ENCODE data around the gene CCDC188. TPM values are rescaled to one million over a fixed set of nuclear protein-coding genes. Genes with fewer than 3 reads are reported as not detected.

Gene CCDC188
- total RNA-seq, 2 donors from 2014 or later, result 0.36 TPM; not detected in 1

GRCh38 chr22:20125201-20126174 is 25.4 kb downstream of the CCDC188 start:
- DNase-seq (ENCODE audit: low spot score) (no peak), ATAC-seq (no peak)
- H3K27ac Mint-ChIP-seq, result no peak overlapping the region
- H3K4me1 Mint-ChIP-seq (ENCODE audit: low read depth in 2 of 2), result peaks cover 17 to 25% of the 10 kb centered on the region in 2 donors
- H3K9me3 Mint-ChIP-seq, result no peaks in the 10 kb centered on the region
- no peak overlapping the region for H3K4me3 Mint-ChIP-seq
- H3K27me3 Mint-ChIP-seq, result no peaks in the 10 kb centered on the region
- no peaks in the 10 kb centered on the region for H3K36me3 Mint-ChIP-seq

GRCh38 chr22:20124083-20124787 is 26.6 kb downstream of the CCDC188 start:
- DNase-seq (ENCODE audit: low spot score) (no peak), ATAC-seq (no peak)
- Mint-ChIP-seq H3K27ac (no peak overlapping the region), H3K4me1 (ENCODE audit: low read depth in 2 of 2) (peaks cover 17 to 25% of the 10 kb centered on the region in 2 donors), H3K4me3 (no peak overlapping the region), H3K9me3 (no peaks in the 10 kb centered on the region), H3K27me3 (no peaks in the 10 kb centered on the region), H3K36me3 (no peaks in the 10 kb centered on the region)

- Mint-ChIP-seq H3K27me3 (no peaks in the 10 kb centered on the region), H3K36me3 (peaks cover 5% of the 10 kb centered on the region), H3K4me3 (no peak overlapping the region), H3K9me3 (no peaks in the 10 kb centered on the region), H3K4me1 (ENCODE audit: low read depth in 2 of 2) (peaks cover 23 to 30% of the 10 kb centered on the region in 2 donors), H3K27ac (peak overlapping the region in 1 of 2 donors; percentile 58)
- DNase-seq (ENCODE audit: low spot score) (no peak), ATAC-seq (no peak)
Observed at GRCh38 chr22:20123366-20124082, 27.3 kb downstream of the CCDC188 start.

- Mint-ChIP-seq H3K36me3 (peaks cover 6% of the 10 kb centered on the region), H3K27ac (peak overlapping the region in 1 of 2 donors; percentile 35), H3K4me1 (ENCODE audit: low read depth in 2 of 2) (peaks cover 29 to 31% of the 10 kb centered on the region in 2 donors), H3K27me3 (no peaks in the 10 kb centered on the region), H3K4me3 (peak overlapping the region; percentile 27), H3K9me3 (no peaks in the 10 kb centered on the region)
- DNase-seq (ENCODE audit: low spot score) (no peak), ATAC-seq (no peak)
Observed at GRCh38 chr22:20121856-20122415, 28.9 kb downstream of the CCDC188 start.

GRCh38 chr22:20118300-20119020 is 32.4 kb downstream of the CCDC188 start:
- no peaks in the 10 kb centered on the region for H3K27me3 Mint-ChIP-seq
- H3K4me1 Mint-ChIP-seq (ENCODE audit: low read depth in 2 of 2), result peaks cover 33 to 36% of the 10 kb centered on the region in 2 donors
- ATAC-seq (no peak), DNase-seq (ENCODE audit: low spot score) (no peak)
- H3K36me3 Mint-ChIP-seq, result peaks cover 6% of the 10 kb centered on the region
- peak overlapping the region; percentile 77 to 79 for H3K27ac Mint-ChIP-seq
- H3K9me3 Mint-ChIP-seq, result no peaks in the 10 kb centered on the region
- H3K4me3 Mint-ChIP-seq, result peak overlapping the region; percentile 88

- DNase-seq (ENCODE audit: low spot score) (peak; percentile 88), ATAC-seq (peak; percentile 45 to 65)
- H3K36me3 Mint-ChIP-seq, result peaks cover 6% of the 10 kb centered on the region
- no peaks in the 10 kb centered on the region for H3K27me3 Mint-ChIP-seq
- H3K27ac Mint-ChIP-seq, result peak overlapping the region; percentile 77 to 79
- H3K9me3 Mint-ChIP-seq, result no peaks in the 10 kb centered on the region
- H3K4me1 Mint-ChIP-seq (ENCODE audit: low read depth in 2 of 2), result peaks cover 26 to 30% of the 10 kb centered on the region in 2 donors
- peak overlapping the region; percentile 88 for H3K4me3 Mint-ChIP-seq
Observed at GRCh38 chr22:20117633-20118299, 33.1 kb downstream of the CCDC188 start.

- peak; percentile 99 for DNase-seq (ENCODE audit: low spot score)
- Mint-ChIP-seq H3K36me3 (peaks cover 6% of the 10 kb centered on the region), H3K4me1 (ENCODE audit: low read depth in 2 of 2) (peaks cover 21 to 24% of the 10 kb centered on the region in 2 donors), H3K9me3 (no peaks in the 10 kb centered on the region), H3K4me3 (peak within 1 kb of the TSS; percentile 88), H3K27ac (peak within 1 kb of the TSS; percentile 77 to 79), H3K27me3 (no peaks in the 10 kb centered on the region)
- peak; percentile 89 to 93 for ATAC-seq
Observed at GRCh38 chr22:20116951-20117632, 33.8 kb downstream of the CCDC188 start, which contains the start of gene TRMT2A. Gene TRMT2A (minus strand): TSS chr22:20117226. CDS start chr22:20116906, 320 bp downstream.

- Mint-ChIP-seq H3K27me3 (no peaks in the 10 kb centered on the region), H3K4me1 (ENCODE audit: low read depth in 2 of 2) (peaks cover 22 to 25% of the 10 kb centered on the region in 2 donors), H3K36me3 (peaks cover 6% of the 10 kb centered on the region), H3K4me3 (peak overlapping the region; percentile 88), H3K9me3 (no peaks in the 10 kb centered on the region), H3K27ac (peak overlapping the region; percentile 69 to 77)
- DNase-seq (ENCODE audit: low spot score) (no peak), ATAC-seq (no peak)
Observed at GRCh38 chr22:20116376-20116950, 34.4 kb downstream of the CCDC188 start.

- peaks cover 22 to 23% of the 10 kb centered on the region in 2 donors for H3K4me1 Mint-ChIP-seq (ENCODE audit: low read depth in 2 of 2)
- ATAC-seq (no peak), DNase-seq (ENCODE audit: low spot score) (no peak)
- H3K9me3 Mint-ChIP-seq, result no peaks in the 10 kb centered on the region
- peaks cover 6% of the 10 kb centered on the region for H3K36me3 Mint-ChIP-seq
- H3K4me3 Mint-ChIP-seq, result peak within 1 kb of the TSS; percentile 88
- H3K27ac Mint-ChIP-seq, result peak within 1 kb of the TSS; percentile 69 to 77
- no peaks in the 10 kb centered on the region for H3K27me3 Mint-ChIP-seq
Observed at GRCh38 chr22:20115691-20116375, 35.0 kb downstream of the CCDC188 start, which contains the start of gene RANBP1. Gene RANBP1 (plus strand): TSS chr22:20116104. CDS start chr22:20116185, 81 bp downstream.

- Mint-ChIP-seq H3K27ac (peak overlapping the region; percentile 47 to 62), H3K4me1 (ENCODE audit: low read depth in 2 of 2) (peaks cover 22 to 25% of the 10 kb centered on the region in 2 donors), H3K27me3 (no peaks in the 10 kb centered on the region), H3K36me3 (peaks cover 6% of the 10 kb centered on the region), H3K4me3 (peak overlapping the region; percentile 72), H3K9me3 (no peaks in the 10 kb centered on the region)
- DNase-seq (ENCODE audit: low spot score) (no peak), ATAC-seq (no peak)
Observed at GRCh38 chr22:20114506-20115475, 36.1 kb downstream of the CCDC188 start.
